ENCODE data around the gene FAM120B.

GRCh38 chr6:170424604-170425126 is 118.1 kb downstream of the FAM120B start:
- TF ChIP-seq E2F1 (CRISPR knock-in tag; IDR thresholded peaks at IDR 0.05) (no peak), IRF2 (CRISPR knock-in tag; IDR thresholded peaks at IDR 0.05; ENCODE audit: borderline replicate concordance, low read depth) (no peak), FOXP1 (CRISPR knock-in tag; IDR thresholded peaks at IDR 0.05; ENCODE audit: borderline replicate concordance) (no peak), CTCF (IDR thresholded peaks at IDR 0.05) (no peak), ATF3 (CRISPR knock-in tag; conservative IDR thresholded peaks at IDR 0.05) (no peak), ATF6 (CRISPR knock-in tag; IDR thresholded peaks at IDR 0.05) (no peak), USF2 (CRISPR knock-in tag; IDR thresholded peaks at IDR 0.05) (no peak), ETV6 (CRISPR knock-in tag; IDR thresholded peaks at IDR 0.05) (no peak), TCF7 (CRISPR knock-in tag; IDR thresholded peaks at IDR 0.05; ENCODE audit: low read depth) (no peak), E2F5 (CRISPR knock-in tag; IDR thresholded peaks at IDR 0.05) (no peak), CBFB (CRISPR knock-in tag; IDR thresholded peaks at IDR 0.05; ENCODE audit: low read depth) (no peak), PRRX2 (CRISPR knock-in tag; IDR thresholded peaks at IDR 0.05) (no peak), CREM (CRISPR knock-in tag; IDR thresholded peaks at IDR 0.05) (no peak), MYBL2 (CRISPR knock-in tag; IDR thresholded peaks at IDR 0.05) (no peak)

Data from WTC11 (cell line).